ENCODE data around the gene FAM53B.

FAM53B gene

GRCh38 chr10:124742413-124743190 lies 1.6 kb downstream of the FAM53B start:
- DNase-seq, result no peak

- DNase-seq, result no peak
Measured at GRCh38 chr10:124741922-124742412, 2.2 kb downstream of the FAM53B start.

- DNase-seq, result peak; percentile 78
Measured at GRCh38 chr10:124741281-124741921, 2.8 kb downstream of the FAM53B start.

- no peak for DNase-seq
Measured at GRCh38 chr10:124740369-124741280, 3.6 kb downstream of the FAM53B start.

GRCh38 chr10:124739986-124740368 lies 4.2 kb downstream of the FAM53B start:
- no peak for DNase-seq

- no peak for DNase-seq
Measured at GRCh38 chr10:124739119-124739921, 4.9 kb downstream of the FAM53B start.

- no peak for DNase-seq
Measured at GRCh38 chr10:124738441-124738840, 5.7 kb downstream of the FAM53B start.

- no peak for DNase-seq
Measured at GRCh38 chr10:124737708-124738107, 6.5 kb downstream of the FAM53B start.

GRCh38 chr10:124737221-124737620 lies 7.0 kb downstream of the FAM53B start:
- DNase-seq, result no peak

GRCh38 chr10:124736491-124737136 lies 7.6 kb downstream of the FAM53B start:
- no peak for DNase-seq

- DNase-seq, result no peak
Measured at GRCh38 chr10:124735491-124736286, 8.5 kb downstream of the FAM53B start.

- DNase-seq, result no peak
Measured at GRCh38 chr10:124734311-124735166, 9.6 kb downstream of the FAM53B start.

GRCh38 chr10:124733571-124734245 lies 10.5 kb downstream of the FAM53B start:
- no peak for DNase-seq

GRCh38 chr10:124732931-124733570 lies 11.1 kb downstream of the FAM53B start:
- no peak for DNase-seq

- DNase-seq, result no peak
Measured at GRCh38 chr10:124731551-124731950, 12.6 kb downstream of the FAM53B start.

GRCh38 chr10:124730790-124731189 lies 13.4 kb downstream of the FAM53B start:
- DNase-seq, result no peak

GRCh38 chr10:124728830-124729661 lies 15.1 kb downstream of the FAM53B start:
- no peak for DNase-seq
